HCT116 (cell line): ENCODE data around the gene PRTG. TPM values are rescaled to one million over a fixed set of nuclear protein-coding genes. Genes with fewer than 3 reads are reported as not detected.

ENCODE experiments used
- ATAC-seq: fragments of 200-7000 bp; cut with Tn5 transposase; 2 replicates; pipeline ENCODE4 v1.9.1; 2020; ENCODE audit warnings: mild to moderate bottlenecking, moderate library complexity
- BruUV-seq: library from RNA; stranded (reverse); fragments of 400-500 nt; replicated peaks from 2 replicates; lab custom pipeline; 2021; lab: Mats Ljungman, UMichigan
- CTCF ChIA-PET: fragments of 300-600 bp; sonication (Branson Sonifier 250); formaldehyde crosslinking; loops from one replicate; lab custom pipeline; 2021; ENCODE audit warnings: antibody characterized with exemption; lab: Charles Lee
- POLR2A ChIA-PET: fragments of 300-600, 350-600 bp; sonication (Branson Sonifier 250); formaldehyde crosslinking; loops from one replicate; lab custom pipeline; 2021; ENCODE audit warnings: antibody characterized with exemption; lab: Charles Lee
- RAD21 ChIA-PET, 2 experiments: fragments of 300-600 bp; sonication (Branson Sonifier 250); formaldehyde crosslinking; loops; one replicate each; lab custom pipeline; 2023; ENCODE audit warnings: low total read pairs in 2 of 2; ENCODE audit not compliant: uncharacterized antibody in 2 of 2, unreplicated experiment in 2 of 2, low non-redundant PET in 1 of 2; lab: Charles Lee
- DNase-seq: peaks from one replicate; pipeline ENCODE4 v3.0.0-alpha.2; 2010; ENCODE audit warnings: low read depth, low spot score
- H2AFZ ChIP-seq: fragments of 200-600 bp; shearing (Covaris generic), sonication (generic); 2 replicates; pipeline ENCODE4 v1.6.1; 2017; ENCODE audit warnings: low read depth, mixed run types, mixed read lengths, antibody characterized with exemption, low read length; ENCODE audit not compliant: poor library complexity, severe bottlenecking
- H3K27ac ChIP-seq: 2 replicates; pipeline ENCODE4 v1.5.1; 2012; ENCODE audit warnings: low read depth, low read length
- H3K27me3 ChIP-seq: fragments of 200-600 bp; sonication (generic); 2 replicates; pipeline ENCODE4 v1.6.1; 2016; ENCODE audit warnings: mixed run types, low read length, mixed read lengths; ENCODE audit not compliant: insufficient read depth
- H3K36me3 ChIP-seq, 2 experiments: fragments of 200-500 bp in 1 of 2; fragments of 200-600 bp in 1 of 2; sonication (Bioruptor generic) in 1 of 2; sonication (generic) in 1 of 2; 2 replicates each; pipeline versions ENCODE4 v1.5.1 to v1.6.1; 2014 to 2016; ENCODE audit warnings: low read length in 2 of 2, inconsistent platforms in 1 of 2, mixed read lengths in 1 of 2, mixed run types in 1 of 2; ENCODE audit not compliant: insufficient read depth in 2 of 2, control insufficient read depth in 1 of 2
- H3K4me1 ChIP-seq, 2 experiments: fragments of 200-600 bp in 1 of 2; sonication (generic) in 1 of 2; 2 replicates each; pipeline versions ENCODE4 v1.5.1 to v1.6.1; 2012 to 2017; ENCODE audit warnings: low read length in 2 of 2, inconsistent platforms in 1 of 2, mild to moderate bottlenecking in 1 of 2, mixed read lengths in 1 of 2, mixed run types in 1 of 2, moderate library complexity in 1 of 2; ENCODE audit not compliant: insufficient read depth in 2 of 2, control insufficient read depth in 1 of 2
- H3K4me2 ChIP-seq: fragments of 200-600 bp; sonication (generic); 2 replicates; pipeline ENCODE4 v1.6.1; 2017; ENCODE audit warnings: mixed run types, low read length, mixed read lengths
- H3K4me3 ChIP-seq, 2 experiments: fragments of 200-600 bp in 1 of 2; sonication (generic) in 1 of 2; replicated peaks in 1 of 2; 2 replicates each; pipeline ENCODE4 v1.5.1; 2011 to 2016; ENCODE audit warnings: low read length in 2 of 2, control low read depth in 1 of 2, low read depth in 1 of 2, mild to moderate bottlenecking in 1 of 2, mixed read lengths in 1 of 2, mixed run types in 1 of 2
- H3K79me2 ChIP-seq: fragments of 200-600 bp; sonication (generic); 2 replicates; pipeline ENCODE4 v1.6.1; 2017; ENCODE audit warnings: mild to moderate bottlenecking, mixed run types, low read length, moderate library complexity, mixed read lengths; ENCODE audit not compliant: insufficient read depth
- H3K9ac ChIP-seq: fragments of 200-600 bp; sonication (generic); 2 replicates; pipeline ENCODE4 v1.6.1; 2016; ENCODE audit warnings: low read length, mixed read lengths
- H3K9me2 ChIP-seq: fragments of 200-600 bp; sonication (generic), shearing (Covaris generic); 2 replicates; pipeline ENCODE4 v1.6.1; 2017; ENCODE audit warnings: mixed run types, mild to moderate bottlenecking, moderate library complexity; ENCODE audit not compliant: insufficient read depth
- H3K9me3 ChIP-seq, 2 experiments: fragments of 200-500 bp in 1 of 2; fragments of 200-600 bp in 1 of 2; sonication (Bioruptor generic) in 1 of 2; sonication (generic) in 1 of 2; 2 replicates each; pipeline ENCODE4 v1.6.1; 2014 to 2017; ENCODE audit warnings: low read length in 2 of 2, mixed read lengths in 2 of 2, inconsistent platforms in 1 of 2, low read depth in 1 of 2, mild to moderate bottlenecking in 1 of 2, mixed run types in 1 of 2, moderate library complexity in 1 of 2; ENCODE audit not compliant: control insufficient read depth in 1 of 2, insufficient read depth in 1 of 2
- H4K20me1 ChIP-seq: fragments of 200-600 bp; sonication (generic), shearing (Covaris generic); 2 replicates; pipeline ENCODE4 v1.6.1; 2017; ENCODE audit warnings: mixed run types, mild to moderate bottlenecking, moderate library complexity; ENCODE audit not compliant: insufficient read depth
- CEBPB ChIP-seq: IDR thresholded peaks from 2 replicates; pipeline ENCODE4 v1.6.1; 2012; ENCODE audit warnings: low read depth
- EZH2 ChIP-seq: fragments of 200-600 bp; sonication (generic); IDR thresholded peaks from 2 replicates; pipeline ENCODE4 v1.6.1; 2017; ENCODE audit warnings: antibody characterized with exemption, mixed run types
- JUND ChIP-seq: IDR thresholded peaks from 2 replicates; pipeline ENCODE4 v1.6.1; 2012
- POLR2A ChIP-seq: IDR thresholded peaks from 2 replicates; pipeline ENCODE4 v1.7.0; 2011; ENCODE audit warnings: borderline replicate concordance; ENCODE audit not compliant: insufficient read depth, insufficient read length; ENCODE audit errors: extremely low read depth
- POLR2AphosphoS5 ChIP-seq: IDR thresholded peaks from 2 replicates; pipeline ENCODE4 v1.6.1; 2011; ENCODE audit warnings: mild to moderate bottlenecking, low read depth, low read length, moderate library complexity
- RAD21 ChIP-seq: IDR thresholded peaks from 2 replicates; pipeline ENCODE4 v1.6.1; 2012; ENCODE audit warnings: low read depth, mild to moderate bottlenecking
- SIN3A ChIP-seq: IDR thresholded peaks from 2 replicates; pipeline ENCODE4 v1.6.1; 2012; ENCODE audit warnings: low read depth
- SP1 ChIP-seq: IDR thresholded peaks from 2 replicates; pipeline ENCODE4 v1.6.1; 2012; ENCODE audit warnings: low read depth
- SRF ChIP-seq: IDR thresholded peaks from 2 replicates; pipeline ENCODE4 v1.6.1; 2012; ENCODE audit warnings: low read depth
- TCF7L2 ChIP-seq: IDR thresholded peaks from 2 replicates; pipeline ENCODE4 v1.7.0; 2011; ENCODE audit warnings: borderline replicate concordance, inconsistent platforms; ENCODE audit not compliant: insufficient read depth, insufficient read length; ENCODE audit errors: extremely low read depth
- intact Hi-C: fragments of 100-400 bp; cut with micrococcal nuclease; formaldehyde crosslinking; loops from 2 replicates; pipeline ENCODE4 v1.10.0; 2022
- total RNA-seq: library from RNA; stranded (reverse); gene quantifications from one replicate; pipeline ENCODE4 v1.2.1, GENCODE V29; 2021; ENCODE audit not compliant: unreplicated experiment
- TF ChIP-seq, protein P1 (sequence below): IDR thresholded peaks from 2 replicates; pipeline ENCODE4 v1.6.1; 2011; ENCODE audit warnings: mild to moderate bottlenecking, low read length, moderate library complexity; ENCODE audit not compliant: insufficient replicate concordance; ENCODE audit errors: extremely low read depth

Gene PRTG
- total RNA-seq, 1 experiment from 2014 or later: not detected

DNA sequence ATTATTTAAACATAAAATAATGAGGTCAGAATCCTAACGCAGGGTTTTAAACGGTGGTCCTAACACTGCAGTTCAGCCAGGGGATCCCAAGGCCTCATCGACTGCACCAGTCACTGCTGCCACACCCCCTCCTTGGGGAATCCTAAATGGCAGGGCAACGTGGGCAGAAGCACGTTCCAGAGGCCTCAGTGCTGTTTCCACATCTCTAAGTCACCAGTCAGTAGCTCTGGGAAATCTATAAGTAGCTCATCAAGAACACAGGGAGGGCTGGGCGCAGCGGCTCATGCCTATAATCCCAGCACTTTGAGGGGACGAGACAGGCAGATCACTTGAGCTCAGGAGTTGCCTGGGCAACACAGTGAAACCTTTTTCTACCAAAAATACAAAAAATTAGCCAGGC is 47.5 kb downstream of the PRTG start:
- ChIA-PET CTCF (no interaction called here), RAD21 (no interaction called here), POLR2A (no interaction called here)
- TF ChIP-seq SIN3A: no peak
- TF ChIP-seq JUND: no peak
- TF ChIP-seq SRF: no peak
- no peak for TF ChIP-seq SP1
- TF ChIP-seq, protein P1, sequence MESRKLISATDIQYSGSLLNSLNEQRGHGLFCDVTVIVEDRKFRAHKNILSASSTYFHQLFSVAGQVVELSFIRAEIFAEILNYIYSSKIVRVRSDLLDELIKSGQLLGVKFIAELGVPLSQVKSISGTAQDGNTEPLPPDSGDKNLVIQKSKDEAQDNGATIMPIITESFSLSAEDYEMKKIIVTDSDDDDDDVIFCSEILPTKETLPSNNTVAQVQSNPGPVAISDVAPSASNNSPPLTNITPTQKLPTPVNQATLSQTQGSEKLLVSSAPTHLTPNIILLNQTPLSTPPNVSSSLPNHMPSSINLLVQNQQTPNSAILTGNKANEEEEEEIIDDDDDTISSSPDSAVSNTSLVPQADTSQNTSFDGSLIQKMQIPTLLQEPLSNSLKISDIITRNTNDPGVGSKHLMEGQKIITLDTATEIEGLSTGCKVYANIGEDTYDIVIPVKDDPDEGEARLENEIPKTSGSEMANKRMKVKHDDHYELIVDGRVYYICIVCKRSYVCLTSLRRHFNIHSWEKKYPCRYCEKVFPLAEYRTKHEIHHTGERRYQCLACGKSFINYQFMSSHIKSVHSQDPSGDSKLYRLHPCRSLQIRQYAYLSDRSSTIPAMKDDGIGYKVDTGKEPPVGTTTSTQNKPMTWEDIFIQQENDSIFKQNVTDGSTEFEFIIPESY: no peak
- no peak for TF ChIP-seq CEBPB
- no peak for TF ChIP-seq POLR2A
- TF ChIP-seq RAD21: no peak
- TF ChIP-seq TCF7L2: no peak
- no peak for TF ChIP-seq POLR2AphosphoS5
- no peak for TF ChIP-seq EZH2
- H3K4me3 ChIP-seq: no peak overlapping the region
- H3K9me3 ChIP-seq: no peaks in the 10 kb centered on the region
- intact Hi-C loops: no loop called here
- no peak overlapping the region for H3K4me2 ChIP-seq
- no peaks in the 10 kb centered on the region for H3K27me3 ChIP-seq
- H4K20me1 ChIP-seq: no peaks in the 10 kb centered on the region
- H3K9ac ChIP-seq: no peak overlapping the region
- ATAC-seq (no peak), DNase-seq (no peak)
- no peaks in the 10 kb centered on the region for H3K79me2 ChIP-seq
- BruUV-seq: no TSS peak
- no peak overlapping the region for H3K27ac ChIP-seq
- H2AFZ ChIP-seq: no peak overlapping the region
- no peaks in the 10 kb centered on the region for H3K9me2 ChIP-seq
- H3K4me1 ChIP-seq: no peaks in the 10 kb centered on the region
- H3K36me3 ChIP-seq: no peaks in the 10 kb centered on the region
